OCI-LY1 (cell line): ENCODE data around the gene PRKCE.

Source experiments
- EZH2 ChIP-seq: fragments of 200-600 bp; sonication (generic), shearing (Covaris generic); IDR thresholded peaks from 2 replicates; pipeline ENCODE4 v1.8.0; 2017; ENCODE audit warnings: borderline replicate concordance, mixed run types, mild to moderate bottlenecking, antibody characterized with exemption, low read length, moderate library complexity, mixed read lengths
- TF ChIP-seq, protein P1 (sequence below): fragments of 200-600 bp; sonication (generic), shearing (Covaris generic); IDR thresholded peaks from 2 replicates; pipeline ENCODE4 v1.5.1; 2017; ENCODE audit warnings: mild to moderate bottlenecking, antibody characterized with exemption, low read length, moderate library complexity, mixed read lengths

DNA sequence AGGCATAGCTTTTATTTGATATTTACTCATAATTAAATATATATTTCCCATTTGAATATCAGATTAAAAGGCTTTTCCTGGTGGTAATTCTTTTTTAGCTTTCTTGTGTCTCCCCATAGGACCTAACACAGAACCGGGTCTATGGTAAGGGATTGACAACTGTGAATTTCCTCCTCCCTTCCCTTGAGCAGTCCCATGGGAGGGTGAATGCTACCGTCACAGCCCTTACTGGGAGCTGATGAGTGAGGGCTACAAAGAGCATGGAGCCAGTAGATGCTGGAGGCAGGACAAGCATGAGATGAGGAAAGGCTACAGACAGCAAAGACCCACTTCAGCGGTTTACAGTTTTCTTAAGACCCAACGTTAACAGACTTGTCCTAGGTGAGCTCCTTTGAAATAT, 475.1 kb downstream of the PRKCE start:
- TF ChIP-seq, protein P1, sequence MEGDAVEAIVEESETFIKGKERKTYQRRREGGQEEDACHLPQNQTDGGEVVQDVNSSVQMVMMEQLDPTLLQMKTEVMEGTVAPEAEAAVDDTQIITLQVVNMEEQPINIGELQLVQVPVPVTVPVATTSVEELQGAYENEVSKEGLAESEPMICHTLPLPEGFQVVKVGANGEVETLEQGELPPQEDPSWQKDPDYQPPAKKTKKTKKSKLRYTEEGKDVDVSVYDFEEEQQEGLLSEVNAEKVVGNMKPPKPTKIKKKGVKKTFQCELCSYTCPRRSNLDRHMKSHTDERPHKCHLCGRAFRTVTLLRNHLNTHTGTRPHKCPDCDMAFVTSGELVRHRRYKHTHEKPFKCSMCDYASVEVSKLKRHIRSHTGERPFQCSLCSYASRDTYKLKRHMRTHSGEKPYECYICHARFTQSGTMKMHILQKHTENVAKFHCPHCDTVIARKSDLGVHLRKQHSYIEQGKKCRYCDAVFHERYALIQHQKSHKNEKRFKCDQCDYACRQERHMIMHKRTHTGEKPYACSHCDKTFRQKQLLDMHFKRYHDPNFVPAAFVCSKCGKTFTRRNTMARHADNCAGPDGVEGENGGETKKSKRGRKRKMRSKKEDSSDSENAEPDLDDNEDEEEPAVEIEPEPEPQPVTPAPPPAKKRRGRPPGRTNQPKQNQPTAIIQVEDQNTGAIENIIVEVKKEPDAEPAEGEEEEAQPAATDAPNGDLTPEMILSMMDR = no peak
- no peak for TF ChIP-seq EZH2
